Measurements from ENCODE around the gene DLL3. TPM values are rescaled to one million over a fixed set of nuclear protein-coding genes. Genes with fewer than 3 reads are reported as not detected.

DLL3 gene
- total RNA-seq, 1 experiment from 2014 or later: 2.7 TPM

GRCh38 chr19:39496063-39496462 is 2.7 kb upstream of the DLL3 start:
- peaks cover 16% of the 10 kb centered on the region for H3K27me3 Mint-ChIP-seq (ENCODE audit: insufficient read depth, unreplicated experiment)
- peaks cover 16% of the 10 kb centered on the region for H3K4me1 Mint-ChIP-seq (ENCODE audit: low read depth, unreplicated experiment)

DNA sequence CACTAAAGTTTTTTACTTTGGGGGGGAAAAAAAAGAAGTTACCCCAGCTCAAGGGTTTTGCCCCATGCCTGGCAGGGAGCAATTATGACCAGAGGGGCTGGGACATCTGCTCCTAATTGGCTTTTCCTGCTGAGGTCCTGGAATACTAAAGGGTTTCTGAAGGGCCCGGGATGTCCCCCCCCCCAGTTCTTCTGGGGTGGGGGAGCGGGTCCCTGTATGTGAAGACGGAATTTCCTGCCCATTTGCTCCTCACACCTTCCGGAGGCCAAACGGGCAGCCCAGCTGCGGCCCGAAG is 1.1 kb upstream of the DLL3 start:
- H3K27me3 Mint-ChIP-seq (ENCODE audit: insufficient read depth, unreplicated experiment): peaks cover 16% of the 10 kb centered on the region
- H3K4me3 ChIP-seq (ENCODE audit: low read depth, low read length): no peak overlapping the region; the same call in 1 of the 2 replicates
- CTCF ChIA-PET: interaction anchor here (0.6 to 2.1 kb wide), 21 partner anchors 9 to 1597 kb away, joined by 3 to 20 read pairs (median 5); partner anchors contain the start of genes EID2, EID2B, RPS16 and SUPT5H
- TF ChIP-seq CTCF (IDR thresholded peaks at IDR 0.05; ENCODE audit: insufficient read depth in 1 of 2, low read depth in 1 of 2, low read length in 1 of 2, severe bottlenecking in 1 of 2, unreplicated experiment in 1 of 2): no peak
- H3K4me3 Mint-ChIP-seq (ENCODE audit: unreplicated experiment): peak overlapping the region; percentile 85
- no peaks in the 10 kb centered on the region for H3K9me3 Mint-ChIP-seq (ENCODE audit: unreplicated experiment)
- H3K4me1 ChIP-seq: peaks cover 11% of the 10 kb centered on the region
- peaks cover 1% of the 10 kb centered on the region for H3K27me3 ChIP-seq (replicated peaks; ENCODE audit: control insufficient read depth, insufficient read depth, low read length)
- POLR2A ChIA-PET: interaction anchor here (0.7 to 1.2 kb wide), 3 partner anchors 17 to 472 kb away, joined by 4 to 13 read pairs (median 4); partner anchors contain the start of gene RPS16
- H3K36me3 ChIP-seq (ENCODE audit: control insufficient read depth, insufficient read depth, low read length): no peaks in the 10 kb centered on the region
- intact Hi-C loops (cut with micrococcal nuclease; ENCODE audit: unreplicated experiment): loop anchor here (1.0 kb wide), 1 partner anchor 23 kb away; no protein-coding TSS in a partner anchor
- H3K4me1 Mint-ChIP-seq (ENCODE audit: low read depth, unreplicated experiment): peaks cover 16% of the 10 kb centered on the region
- DNase-seq: no peak
- H3K36me3 Mint-ChIP-seq (ENCODE audit: insufficient read depth, unreplicated experiment): peaks cover 12% of the 10 kb centered on the region
- H3K27ac Mint-ChIP-seq (ENCODE audit: unreplicated experiment): no peak overlapping the region
- H3K9me3 ChIP-seq: no peaks in the 10 kb centered on the region
- BruUV-seq (replicated peaks): no TSS peak

More at GRCh38 chr19:39496063-39496462, 2.7 kb upstream of the DLL3 start:
- intact Hi-C loops (cut with micrococcal nuclease; ENCODE audit: unreplicated experiment): no loop called here
- H3K27me3 ChIP-seq (replicated peaks; ENCODE audit: control insufficient read depth, insufficient read depth, low read length): peaks cover 1% of the 10 kb centered on the region
- Mint-ChIP-seq H3K27ac (ENCODE audit: unreplicated experiment) (no peak overlapping the region), H3K4me3 (ENCODE audit: unreplicated experiment) (no peak overlapping the region), H3K36me3 (ENCODE audit: insufficient read depth, unreplicated experiment) (peaks cover 19% of the 10 kb centered on the region), H3K9me3 (ENCODE audit: unreplicated experiment) (no peaks in the 10 kb centered on the region)
- ChIA-PET CTCF (interaction anchor here (1.0 kb wide), 1 partner anchor 42 kb away, joined by 3 read pairs; no protein-coding TSS in a partner anchor), POLR2A (interaction anchor here (2.4 kb wide), 1 partner anchor 60 kb away, joined by 13 read pairs; the partner anchor contains the start of gene RPS16)
- DNase-seq: no peak
- no peaks in the 10 kb centered on the region for H3K36me3 ChIP-seq (ENCODE audit: control insufficient read depth, insufficient read depth, low read length)
- H3K4me3 ChIP-seq (ENCODE audit: low read depth, low read length): no peak overlapping the region
- BruUV-seq (replicated peaks): no TSS peak
- TF ChIP-seq CTCF (IDR thresholded peaks at IDR 0.05; ENCODE audit: insufficient read depth in 1 of 2, low read depth in 1 of 2, low read length in 1 of 2, severe bottlenecking in 1 of 2, unreplicated experiment in 1 of 2): no peak
- H3K9me3 ChIP-seq: no peaks in the 10 kb centered on the region
- 0 out of 2 replicates have a peak, but pooled peaks cover 7% of the 10 kb centered on the region for H3K4me1 ChIP-seq

- H3K36me3 Mint-ChIP-seq (ENCODE audit: insufficient read depth, unreplicated experiment): peaks cover 7% of the 10 kb centered on the region
- H3K4me1 Mint-ChIP-seq (ENCODE audit: low read depth, unreplicated experiment): peaks cover 16% of the 10 kb centered on the region
- peak overlapping the region; percentile 85 for H3K4me3 Mint-ChIP-seq (ENCODE audit: unreplicated experiment)
- H3K4me3 ChIP-seq (ENCODE audit: low read depth, low read length): peak overlapping the region; percentile 35
- H3K27ac Mint-ChIP-seq (ENCODE audit: unreplicated experiment): no peak overlapping the region
- peaks cover 17% of the 10 kb centered on the region for H3K4me1 ChIP-seq
- no TSS peak for BruUV-seq (replicated peaks)
- ChIA-PET POLR2A (interaction anchor here (0.6 to 1.2 kb wide), 5 partner anchors 18 to 1565 kb away, joined by 4 to 13 read pairs (median 6); partner anchors contain the start of gene RPS16), CTCF (interaction anchor here (0.6 to 2.1 kb wide), 27 partner anchors 9 to 1597 kb away, joined by 3 to 21 read pairs (median 5); partner anchors contain the start of genes EID2, EID2B, RPS16 and SUPT5H)
- peaks cover 1% of the 10 kb centered on the region for H3K27me3 ChIP-seq (replicated peaks; ENCODE audit: control insufficient read depth, insufficient read depth, low read length)
- H3K27me3 Mint-ChIP-seq (ENCODE audit: insufficient read depth, unreplicated experiment): peaks cover 16% of the 10 kb centered on the region
- intact Hi-C loops (cut with micrococcal nuclease; ENCODE audit: unreplicated experiment): loop anchor here (1.0 to 2.0 kb wide), 3 partner anchors 24 to 43 kb away; partner anchors contain the start of genes EID2 and EID2B
- H3K36me3 ChIP-seq (ENCODE audit: control insufficient read depth, insufficient read depth, low read length): no peaks in the 10 kb centered on the region
- H3K9me3 ChIP-seq: no peaks in the 10 kb centered on the region
- no peaks in the 10 kb centered on the region for H3K9me3 Mint-ChIP-seq (ENCODE audit: unreplicated experiment)
- DNase-seq: peak; percentile 71 to 84
- peak; percentile 61 to 80 for TF ChIP-seq CTCF (IDR thresholded peaks at IDR 0.05; ENCODE audit: insufficient read depth in 1 of 2, low read depth in 1 of 2, low read length in 1 of 2, severe bottlenecking in 1 of 2, unreplicated experiment in 1 of 2)
Measured at GRCh38 chr19:39497996-39498797, 550 bp upstream of the DLL3 start.
